Muscle layer of duodenum (tissue), 2 donors: ENCODE data around the gene PEMT.

ENCODE experiments used
- H3K27ac ChIP-seq: one replicate; pipeline ENCODE4 v1.7.0; 2013; ENCODE audit warnings: mild to moderate bottlenecking, low read length
- H3K27me3 ChIP-seq: one replicate; pipeline ENCODE4 v1.7.0; 2013; ENCODE audit warnings: low read depth, mild to moderate bottlenecking, control low read depth, low read length
- H3K36me3 ChIP-seq, 2 donors: one replicate each; pipeline ENCODE4 v1.7.0; 2013; ENCODE audit warnings: low read length in 2 of 2, control low read depth in 1 of 2, mild to moderate bottlenecking in 1 of 2; ENCODE audit not compliant: insufficient read depth in 2 of 2, control insufficient read depth in 1 of 2
- H3K4me1 ChIP-seq, 2 donors: one replicate each; pipeline ENCODE4 v1.7.0; 2013; ENCODE audit warnings: low read length in 2 of 2, mild to moderate bottlenecking in 2 of 2, control low read depth in 1 of 2, moderate library complexity in 1 of 2; ENCODE audit not compliant: insufficient read depth in 2 of 2, control insufficient read depth in 1 of 2
- H3K4me3 ChIP-seq, 2 donors: one replicate each; pipeline ENCODE4 v1.7.0; 2013; ENCODE audit warnings: low read length in 2 of 2, low read depth in 1 of 2, mild to moderate bottlenecking in 1 of 2
- H3K9me3 ChIP-seq, 2 donors: one replicate each; pipeline ENCODE4 v1.7.0; 2013; ENCODE audit warnings: low read length in 2 of 2, control low read depth in 1 of 2, mild to moderate bottlenecking in 1 of 2; ENCODE audit not compliant: control insufficient read depth in 1 of 2
- donor health status: healthy.

Gene PEMT

DNA sequence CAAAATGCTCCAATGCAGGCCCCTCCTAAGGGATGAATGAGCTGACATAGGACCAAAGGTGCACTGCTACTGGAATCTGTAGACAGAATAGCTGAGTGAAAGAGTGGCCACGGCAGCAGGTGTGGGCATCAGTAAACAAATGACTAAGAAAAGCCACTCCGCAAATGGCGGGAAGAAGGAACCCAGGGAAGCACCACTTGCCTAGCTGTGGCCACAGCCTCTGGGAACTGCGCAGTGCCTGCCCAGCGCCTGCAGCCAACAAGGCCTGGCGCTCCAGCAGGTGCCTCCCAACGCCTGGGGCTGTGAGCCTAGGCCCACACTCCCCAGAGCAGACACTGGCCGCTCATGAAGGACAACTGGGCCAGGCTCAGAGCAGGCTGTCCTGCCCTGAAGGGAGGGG is 11.8 kb downstream of the PEMT start:
- Histone ChIP-seq H3K27ac (no peak overlapping the region), H3K4me3 (no peak overlapping the region), H3K27me3 (no peaks in the 10 kb centered on the region), H3K36me3 (peaks cover 7 to 9% of the 10 kb centered on the region in 2 donors), H3K4me1 (no peaks in the 10 kb centered on the region), H3K9me3 (no peaks in the 10 kb centered on the region)

DNA sequence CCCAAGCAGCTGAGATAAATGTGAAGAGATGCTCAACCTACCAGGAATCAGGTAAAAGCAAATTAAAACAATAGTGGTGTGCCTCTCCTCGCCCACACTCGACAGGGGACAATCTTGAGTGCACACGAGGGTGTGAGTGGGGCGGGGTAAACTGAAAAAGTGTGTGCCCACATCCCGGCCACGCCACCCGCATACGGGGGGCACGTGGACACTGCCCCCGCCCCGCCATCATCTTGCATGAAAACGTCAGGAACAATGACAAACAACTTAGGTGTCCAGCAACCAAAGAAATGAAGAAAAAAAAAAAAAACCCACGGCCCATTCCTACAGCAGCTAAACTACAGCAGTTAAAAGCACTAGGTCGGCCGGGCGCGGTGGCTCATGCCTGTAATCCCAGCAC is 14.1 kb downstream of the PEMT start:
- Histone ChIP-seq H3K4me3 (no peak overlapping the region), H3K36me3 (peaks cover 7 to 9% of the 10 kb centered on the region in 2 donors), H3K27ac (no peak overlapping the region), H3K4me1 (no peaks in the 10 kb centered on the region), H3K9me3 (no peaks in the 10 kb centered on the region), H3K27me3 (no peaks in the 10 kb centered on the region)

DNA sequence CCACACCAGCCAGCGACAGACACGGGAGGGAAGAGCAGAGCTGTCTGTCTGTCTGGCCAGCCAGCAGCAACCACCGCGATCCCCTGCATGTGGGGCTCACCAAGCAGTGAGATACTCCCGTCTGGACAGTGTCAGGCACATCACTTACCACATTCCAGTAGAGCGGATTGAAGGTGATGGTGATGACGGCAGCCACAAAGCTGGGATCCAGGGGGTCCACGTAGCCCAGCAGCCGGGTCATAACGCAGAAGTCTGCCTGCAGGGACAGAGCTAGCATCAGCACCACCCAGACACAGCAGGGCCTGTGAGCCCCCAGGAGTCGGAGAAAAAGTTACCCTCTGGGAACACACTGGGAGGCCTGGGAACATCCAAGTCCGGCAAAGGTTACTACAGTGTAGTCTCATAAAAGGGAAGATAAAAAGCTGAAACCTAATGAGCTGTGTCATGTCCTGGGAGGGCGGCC is 14.7 kb downstream of the PEMT start:
- Histone ChIP-seq H3K4me1 (no peaks in the 10 kb centered on the region), H3K27me3 (no peaks in the 10 kb centered on the region), H3K9me3 (no peaks in the 10 kb centered on the region), H3K4me3 (no peak overlapping the region), H3K27ac (no peak overlapping the region), H3K36me3 (peaks cover 7 to 9% of the 10 kb centered on the region in 2 donors)

DNA sequence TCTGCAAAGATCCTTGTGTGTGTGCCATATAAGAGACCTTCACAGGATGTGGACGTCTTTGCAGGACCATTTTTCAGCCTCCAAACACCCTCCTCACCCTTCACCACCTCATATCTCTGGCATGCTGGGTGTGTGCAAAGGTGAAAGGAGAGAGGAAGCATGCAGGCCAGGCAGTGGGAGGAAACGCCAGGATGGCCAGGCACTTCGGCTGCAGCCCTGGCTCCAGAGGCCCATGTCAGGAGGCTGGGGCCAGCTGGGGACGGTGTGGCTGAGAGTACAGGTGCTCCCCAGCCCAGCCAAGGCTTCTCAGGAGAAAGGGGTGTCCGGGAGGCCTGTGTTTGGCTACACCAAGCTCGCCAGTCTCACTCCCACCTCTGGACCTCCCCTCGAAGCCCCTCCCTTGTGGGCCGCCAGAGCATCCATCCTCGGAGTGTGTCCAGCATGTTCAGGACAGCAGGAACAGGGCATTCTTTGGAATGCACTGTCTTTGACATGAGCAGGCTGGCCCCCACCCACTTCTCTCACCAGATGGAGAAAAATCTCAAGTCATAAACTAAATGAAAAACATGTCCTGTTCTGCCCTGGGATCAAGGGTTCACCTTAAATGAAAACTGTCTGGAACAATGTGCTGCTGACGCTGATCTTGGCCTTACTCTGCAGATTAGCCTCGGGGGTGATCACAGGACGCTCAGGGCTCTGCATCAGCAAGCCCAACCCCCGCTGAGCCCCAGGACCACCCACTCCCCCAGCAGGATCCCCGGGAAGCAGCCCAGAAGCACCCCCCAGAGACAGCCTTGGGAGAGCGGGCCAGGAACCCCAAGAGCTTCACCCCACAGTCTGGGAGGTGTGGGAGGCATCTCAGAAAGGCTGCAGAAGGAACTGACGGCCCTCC is 15.9 kb downstream of the PEMT start:
- Histone ChIP-seq H3K9me3 (no peaks in the 10 kb centered on the region), H3K27ac (no peak overlapping the region), H3K4me3 (no peak overlapping the region), H3K27me3 (no peaks in the 10 kb centered on the region), H3K4me1 (no peaks in the 10 kb centered on the region), H3K36me3 (peaks cover 7 to 9% of the 10 kb centered on the region in 2 donors)

DNA sequence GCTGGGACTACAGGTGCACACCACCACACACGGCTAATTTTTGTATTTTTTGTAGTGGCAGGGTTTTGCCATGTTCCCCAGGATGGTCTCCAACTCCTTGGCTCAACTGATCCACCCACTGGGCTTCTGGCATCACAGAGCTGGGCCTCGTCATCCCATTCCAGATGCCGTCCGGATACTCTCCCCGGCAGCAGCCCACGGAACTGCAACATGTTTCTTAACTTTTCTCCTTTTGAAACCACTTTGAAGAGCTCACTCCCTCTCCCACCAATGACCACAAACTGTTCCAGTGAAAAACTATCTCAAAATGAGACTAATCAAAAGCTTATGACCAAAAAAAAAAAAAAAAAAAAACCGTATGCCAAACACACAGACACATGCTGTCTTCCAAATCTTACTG is 17.6 kb downstream of the PEMT start:
- Histone ChIP-seq H3K27me3 (no peaks in the 10 kb centered on the region), H3K9me3 (no peaks in the 10 kb centered on the region), H3K36me3 (peaks cover 7 to 9% of the 10 kb centered on the region in 2 donors), H3K4me1 (no peaks in the 10 kb centered on the region), H3K27ac (no peak overlapping the region), H3K4me3 (no peak overlapping the region)

DNA sequence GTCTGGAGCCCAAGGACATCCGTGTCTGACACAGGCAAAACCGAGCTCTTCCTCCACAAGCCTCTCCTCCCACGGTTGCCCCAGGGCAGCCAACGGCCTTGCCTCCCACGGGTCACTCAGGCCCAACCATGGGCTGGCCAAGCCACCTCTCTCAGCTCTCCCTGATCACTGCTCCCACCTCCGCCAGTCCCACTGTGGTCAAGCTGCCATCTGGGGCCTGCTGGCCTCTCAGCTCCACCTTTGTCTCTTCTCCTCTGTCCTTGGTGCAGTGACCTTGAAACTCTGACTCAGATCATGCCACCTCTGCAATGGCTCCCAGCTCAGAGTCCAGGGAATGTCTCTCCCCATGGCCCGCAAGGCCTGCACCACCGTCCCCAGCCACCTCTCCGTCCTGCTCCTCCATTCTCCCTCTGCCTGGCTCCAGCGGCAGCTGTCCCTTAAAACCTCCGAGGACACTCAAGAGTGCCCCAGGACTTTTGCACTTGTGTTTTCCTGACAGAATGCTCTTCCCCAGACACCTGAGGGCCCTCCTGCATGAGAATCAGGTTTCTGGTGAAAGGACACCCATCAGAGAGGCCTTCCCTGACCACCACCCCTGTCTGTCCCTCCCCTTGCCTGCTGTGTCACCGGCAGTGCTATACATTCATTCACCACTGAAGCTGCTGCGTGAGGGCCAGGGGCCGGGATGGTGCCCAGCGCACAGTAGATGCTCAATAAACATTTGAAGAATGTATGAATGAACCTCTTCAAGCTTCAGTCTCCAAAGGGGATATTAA is 19.3 kb downstream of the PEMT start:
- Histone ChIP-seq H3K4me3 (no peak overlapping the region), H3K27me3 (no peaks in the 10 kb centered on the region), H3K27ac (no peak overlapping the region), H3K9me3 (no peaks in the 10 kb centered on the region), H3K4me1 (peaks cover 0 to 9% of the 10 kb centered on the region in 2 donors), H3K36me3 (peaks cover 7 to 9% of the 10 kb centered on the region in 2 donors)

DNA sequence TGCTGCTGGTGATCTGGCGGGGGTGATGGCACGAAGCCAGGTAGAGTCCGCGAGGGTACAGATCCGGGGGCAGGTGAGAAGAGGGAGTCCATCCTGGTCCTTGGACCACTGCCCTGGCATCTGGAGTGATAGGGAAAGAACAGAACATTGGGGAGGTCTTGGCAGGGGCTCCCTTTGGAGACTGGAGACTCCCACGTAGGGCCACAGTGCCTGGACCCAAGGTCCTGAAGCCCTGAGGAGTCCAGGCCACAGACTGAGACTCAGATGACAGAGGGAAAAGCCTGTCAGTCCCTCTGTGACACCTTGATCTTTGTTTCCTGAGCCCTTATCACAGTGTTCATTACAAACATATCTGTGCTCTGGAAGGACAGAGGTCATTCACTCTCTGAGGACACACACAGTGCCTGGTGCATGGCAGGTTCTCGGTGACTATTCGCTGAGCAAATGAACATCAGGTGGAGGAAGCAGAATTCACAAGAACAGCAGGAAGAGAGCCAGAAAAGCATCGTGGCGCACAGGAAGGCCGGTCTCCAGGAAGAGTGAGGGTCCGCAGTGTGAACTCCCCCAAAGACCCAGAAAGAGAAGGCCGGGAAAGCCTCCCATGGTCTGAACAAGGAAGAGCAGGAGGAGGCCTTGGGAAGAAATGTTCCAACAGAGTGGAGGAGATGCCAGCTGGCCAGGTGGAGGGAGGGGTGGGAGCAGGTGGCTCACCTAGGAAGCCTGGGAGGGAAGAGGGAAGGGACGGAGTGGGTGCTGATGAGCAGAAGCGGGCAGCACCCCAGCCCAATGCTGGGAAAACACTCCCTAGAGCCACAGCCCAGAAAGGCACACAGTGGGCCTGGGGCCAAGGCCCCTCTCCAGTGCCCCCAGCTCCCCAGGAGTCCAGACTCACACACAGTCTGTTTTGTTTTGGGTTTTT is 20.5 kb downstream of the PEMT start:
- peaks cover 0 to 9% of the 10 kb centered on the region in 2 donors for H3K36me3 ChIP-seq
- H3K4me3 ChIP-seq, result no peak overlapping the region
- no peaks in the 10 kb centered on the region for H3K27me3 ChIP-seq
- H3K9me3 ChIP-seq, result no peaks in the 10 kb centered on the region
- H3K27ac ChIP-seq, result no peak overlapping the region
- peaks cover 3 to 20% of the 10 kb centered on the region in 2 donors for H3K4me1 ChIP-seq

DNA sequence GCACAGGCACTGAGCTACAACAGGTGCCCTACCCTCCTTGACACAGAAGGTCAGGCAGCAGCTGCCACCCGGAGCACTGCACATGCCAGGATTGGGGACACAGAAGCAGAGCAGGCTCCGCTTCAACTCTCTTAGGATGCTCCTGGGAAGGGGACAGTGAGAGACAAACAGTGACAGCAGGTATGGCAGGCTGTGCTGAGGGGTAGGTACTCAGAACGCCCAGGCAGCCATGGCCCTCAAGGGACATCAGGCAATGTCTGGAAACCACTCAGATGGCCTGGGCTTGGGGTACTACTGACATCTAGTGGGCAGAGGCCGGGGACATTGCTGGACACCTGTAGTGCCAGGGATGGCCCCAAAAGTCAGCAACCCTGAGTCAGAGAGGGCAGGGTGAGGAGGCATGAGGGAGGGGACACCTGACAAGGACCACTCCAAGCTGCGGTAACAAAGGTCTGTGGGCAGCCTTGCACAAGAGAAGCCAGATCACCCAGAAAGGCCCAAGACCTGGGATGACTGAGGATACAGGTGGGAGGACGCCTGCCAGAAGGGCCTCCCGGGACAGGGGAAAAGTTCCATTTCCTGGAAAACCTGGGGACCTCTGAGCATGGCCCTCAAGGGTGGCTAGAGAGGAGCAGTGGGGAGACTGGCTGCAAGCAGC is 21.2 kb downstream of the PEMT start:
- peaks cover 0 to 6% of the 10 kb centered on the region in 2 donors for H3K36me3 ChIP-seq
- no peaks in the 10 kb centered on the region for H3K27me3 ChIP-seq
- H3K9me3 ChIP-seq, result no peaks in the 10 kb centered on the region
- no peak overlapping the region for H3K27ac ChIP-seq
- H3K4me1 ChIP-seq, result peaks cover 3 to 28% of the 10 kb centered on the region in 2 donors
- H3K4me3 ChIP-seq, result no peak overlapping the region

DNA sequence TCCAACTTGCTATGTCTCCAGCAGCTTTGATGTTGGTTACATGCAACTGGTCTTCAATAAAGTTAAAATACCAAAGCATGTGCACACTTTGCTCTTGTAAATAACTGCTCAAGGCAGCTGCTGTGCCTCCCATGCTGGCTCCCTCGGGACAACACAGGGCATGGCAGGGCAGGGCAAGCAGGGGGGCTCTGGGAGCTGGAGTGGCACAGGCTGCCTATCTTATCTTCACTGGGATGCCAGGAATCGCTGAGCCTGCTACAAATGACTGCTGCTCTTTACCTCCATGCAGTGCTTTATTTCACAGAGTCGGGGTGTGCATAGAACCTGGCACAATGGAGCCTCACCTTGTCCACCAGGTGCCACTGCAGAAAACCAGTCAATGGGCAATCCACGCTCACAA is 21.8 kb downstream of the PEMT start:
- no peaks in the 10 kb centered on the region for H3K9me3 ChIP-seq
- H3K27me3 ChIP-seq, result no peaks in the 10 kb centered on the region
- H3K4me1 ChIP-seq, result peaks cover 3 to 28% of the 10 kb centered on the region in 2 donors
- H3K4me3 ChIP-seq, result no peak overlapping the region
- peaks cover 0 to under 1% of the 10 kb centered on the region in 2 donors for H3K36me3 ChIP-seq
- no peak overlapping the region for H3K27ac ChIP-seq

DNA sequence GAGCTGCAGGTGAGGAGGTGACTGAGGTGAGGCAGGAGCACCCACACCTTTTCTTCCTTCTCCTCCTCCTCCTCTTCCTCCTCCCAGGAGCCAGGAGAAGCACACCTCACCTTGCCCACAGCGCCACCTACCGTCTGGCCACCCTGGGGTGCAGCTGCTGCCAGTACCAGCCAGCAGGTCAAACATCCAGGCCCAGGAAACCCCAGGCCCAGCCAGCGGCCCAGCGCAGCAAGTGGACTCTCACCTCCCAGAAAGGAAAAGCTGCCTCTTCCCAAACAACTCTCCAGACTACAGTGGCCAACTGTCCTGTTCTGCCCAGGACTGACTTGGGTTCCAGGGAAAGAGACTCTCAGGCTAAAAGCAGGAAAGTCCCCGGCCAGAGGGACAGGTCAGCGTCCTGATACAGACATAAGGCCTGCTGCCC is 22.7 kb downstream of the PEMT start:
- H3K27me3 ChIP-seq, result no peaks in the 10 kb centered on the region
- H3K4me3 ChIP-seq, result no peak overlapping the region
- H3K27ac ChIP-seq, result no peak overlapping the region
- no peaks in the 10 kb centered on the region for H3K36me3 ChIP-seq
- peaks cover 3 to 28% of the 10 kb centered on the region in 2 donors for H3K4me1 ChIP-seq
- H3K9me3 ChIP-seq, result no peaks in the 10 kb centered on the region
